Left lung (tissue), 10 donors: ENCODE measurements around the gene CACNA1C. TPM values are rescaled to one million over a fixed set of nuclear protein-coding genes. Genes with fewer than 3 reads are reported as not detected.

Experiments
- ATAC-seq: fragments of 200-7000 bp; cut with Tn5 transposase; one replicate; pipeline ENCODE4 v1.9.1; 2020; ENCODE audit warnings: moderate library complexity
- DNase-seq, 4 donors: peaks; one replicate each; pipeline ENCODE4 v3.0.0-alpha.2; 2013 to 2020
- H3K27ac ChIP-seq, 2 donors: fragments of 200-600 bp; sonication (generic) in 1 of 2; one replicate each; pipeline versions ENCODE4 v1.5.0 to v1.8.0; 2020 to 2021
- H3K27me3 ChIP-seq, 2 donors: fragments of 200-600 bp; sonication (generic) in 1 of 2; one replicate each; pipeline versions ENCODE4 v1.5.0 to v1.8.0; 2020 to 2021
- H3K36me3 ChIP-seq, 2 donors: fragments of 200-600 bp; sonication (generic) in 1 of 2; one replicate each; pipeline versions ENCODE4 v1.5.0 to v1.8.0; 2020 to 2021
- H3K4me1 ChIP-seq, 2 donors: fragments of 200-600 bp; one replicate each; pipeline ENCODE4 v1.8.0; 2021
- H3K4me3 ChIP-seq, 2 donors: fragments of 200-600 bp; sonication (generic) in 1 of 2; one replicate each; pipeline versions ENCODE4 v1.5.0 to v1.8.0; 2020 to 2021; ENCODE audit warnings: mild to moderate bottlenecking in 1 of 2
- H3K9me3 ChIP-seq, 2 donors: fragments of 200-600 bp; sonication (generic) in 1 of 2; one replicate each; pipeline versions ENCODE4 v1.5.0 to v1.8.0; 2020 to 2021
- intact Hi-C, 2 donors: fragments of 100-400 bp; cut with DNase I; formaldehyde crosslinking; loops; one replicate each; pipeline versions ENCODE4 v1.11.2 to v1.14.2; 2022
- polyA plus RNA-seq, 6 donors: library from polyadenylated mRNA; unstranded; fragments of 120-200 nt; gene quantifications; one replicate each; pipeline ENCODE4 v1.2.1, GENCODE V29; 2013; ENCODE audit not compliant: insufficient read length in 6 of 6
- total RNA-seq, 2 donors: library from RNA; stranded (reverse); fragmentation: NEBNext Ultra II Directional; extraction: Animal tissue kit (Norgen Biotek cat#: 25700); gene quantifications; one replicate each; pipeline ENCODE4 v1.2.1, GENCODE V29; 2021
- TF ChIP-seq, protein P1 (sequence below), 2 donors: fragments of 200-600 bp; sonication (generic) in 1 of 2; IDR thresholded peaks; one replicate each; pipeline versions ENCODE4 v1.5.0 to v1.8.0; 2021; ENCODE audit warnings: antibody characterized with exemption in 2 of 2
- donor health status: DM: no; HTN: yes; CAD: no.
- donor health status: DM: no; HTN: no; CAD: no.

Gene CACNA1C
- total and polyA plus RNA-seq, 8 donors = 11.9 to 21.9 (median 14.2) TPM

DNA sequence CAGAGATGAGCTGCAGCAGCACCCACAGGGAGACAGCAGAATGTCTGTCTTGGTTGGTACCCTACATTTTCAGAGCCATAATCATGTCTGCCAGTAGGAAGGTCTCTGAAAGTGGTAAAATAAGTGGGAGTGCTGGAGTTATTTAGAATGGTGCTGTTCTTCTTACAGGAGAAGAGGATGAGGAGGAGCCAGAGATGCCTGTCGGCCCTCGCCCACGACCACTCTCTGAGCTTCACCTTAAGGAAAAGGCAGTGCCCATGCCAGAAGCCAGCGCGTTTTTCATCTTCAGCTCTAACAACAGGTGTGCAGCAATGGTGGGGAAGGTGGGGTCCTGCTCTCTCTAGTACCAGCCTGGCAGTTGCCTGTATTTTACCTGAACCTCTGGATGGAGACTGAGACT, 540.3 kb downstream of the CACNA1C start:
- Histone ChIP-seq H3K27ac (no peak overlapping the region), H3K4me1 (no peaks in the 10 kb centered on the region), H3K36me3 (peaks cover 0 to 11% of the 10 kb centered on the region in 2 donors), H3K27me3 (no peaks in the 10 kb centered on the region), H3K9me3 (peaks cover 0 to 17% of the 10 kb centered on the region in 2 donors), H3K4me3 (no peak overlapping the region)
- ATAC-seq = no peak
- TF ChIP-seq, protein P1, sequence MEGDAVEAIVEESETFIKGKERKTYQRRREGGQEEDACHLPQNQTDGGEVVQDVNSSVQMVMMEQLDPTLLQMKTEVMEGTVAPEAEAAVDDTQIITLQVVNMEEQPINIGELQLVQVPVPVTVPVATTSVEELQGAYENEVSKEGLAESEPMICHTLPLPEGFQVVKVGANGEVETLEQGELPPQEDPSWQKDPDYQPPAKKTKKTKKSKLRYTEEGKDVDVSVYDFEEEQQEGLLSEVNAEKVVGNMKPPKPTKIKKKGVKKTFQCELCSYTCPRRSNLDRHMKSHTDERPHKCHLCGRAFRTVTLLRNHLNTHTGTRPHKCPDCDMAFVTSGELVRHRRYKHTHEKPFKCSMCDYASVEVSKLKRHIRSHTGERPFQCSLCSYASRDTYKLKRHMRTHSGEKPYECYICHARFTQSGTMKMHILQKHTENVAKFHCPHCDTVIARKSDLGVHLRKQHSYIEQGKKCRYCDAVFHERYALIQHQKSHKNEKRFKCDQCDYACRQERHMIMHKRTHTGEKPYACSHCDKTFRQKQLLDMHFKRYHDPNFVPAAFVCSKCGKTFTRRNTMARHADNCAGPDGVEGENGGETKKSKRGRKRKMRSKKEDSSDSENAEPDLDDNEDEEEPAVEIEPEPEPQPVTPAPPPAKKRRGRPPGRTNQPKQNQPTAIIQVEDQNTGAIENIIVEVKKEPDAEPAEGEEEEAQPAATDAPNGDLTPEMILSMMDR (IDR thresholded peaks at IDR 0.05) = no peak
- intact Hi-C loops = no loop called here
- DNase-seq = no peak

DNA sequence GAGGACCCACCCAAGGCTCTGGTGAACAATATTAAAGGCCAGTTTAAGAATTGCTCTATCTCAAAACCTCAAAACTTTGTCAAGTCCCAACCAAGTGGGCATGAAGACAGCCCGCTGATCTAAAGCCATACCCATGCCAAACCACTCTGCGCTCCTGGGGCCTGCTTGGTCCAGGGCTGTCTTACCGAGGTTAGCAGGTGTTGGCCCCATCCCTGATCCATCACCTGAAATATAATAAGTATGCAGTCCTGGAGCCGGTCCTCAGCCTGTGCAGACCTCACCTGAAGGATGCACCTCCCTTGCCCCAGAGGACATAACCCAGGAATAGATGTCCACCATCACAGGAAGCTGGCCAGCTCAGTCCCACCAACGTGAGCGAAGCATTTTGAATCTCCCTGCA, 543.7 kb downstream of the CACNA1C start:
- H3K4me1 ChIP-seq = no peaks in the 10 kb centered on the region
- DNase-seq = no peak
- peaks cover 0 to 11% of the 10 kb centered on the region in 2 donors for H3K36me3 ChIP-seq
- peaks cover 0 to 17% of the 10 kb centered on the region in 2 donors for H3K9me3 ChIP-seq
- H3K4me3 ChIP-seq = no peak overlapping the region
- no peaks in the 10 kb centered on the region for H3K27me3 ChIP-seq
- intact Hi-C loops = no loop called here
- H3K27ac ChIP-seq = no peak overlapping the region
- ATAC-seq = no peak
- TF ChIP-seq, protein P1 (IDR thresholded peaks at IDR 0.05) = no peak

DNA sequence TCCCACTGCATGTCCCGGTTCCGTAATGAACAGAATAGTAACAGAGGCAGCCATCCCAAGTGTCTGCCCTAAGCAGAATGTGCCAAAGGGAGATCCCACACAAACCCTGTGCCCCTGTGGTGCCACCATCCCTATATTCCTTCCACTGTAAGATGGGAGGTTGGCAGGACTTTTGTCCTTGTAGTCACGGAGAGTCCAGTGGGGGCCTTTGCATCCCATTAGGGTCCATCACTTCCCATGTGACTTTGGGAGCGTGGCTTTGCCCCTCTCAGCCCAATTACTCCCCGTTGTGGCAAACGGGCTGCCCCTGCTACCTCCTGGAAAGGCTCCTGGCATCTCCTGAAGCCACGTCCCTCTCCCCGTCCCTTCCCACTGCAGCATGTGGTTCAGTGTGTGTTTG, 552.5 kb downstream of the CACNA1C start:
- H3K9me3 ChIP-seq = no peaks in the 10 kb centered on the region
- H3K27me3 ChIP-seq = peaks cover 0 to 18% of the 10 kb centered on the region in 2 donors
- DNase-seq (peak in 1 of 4 donors; percentile 19), ATAC-seq (no peak)
- intact Hi-C loops = no loop called here
- H3K36me3 ChIP-seq = no peaks in the 10 kb centered on the region
- TF ChIP-seq, protein P1 (IDR thresholded peaks at IDR 0.05) = no peak
- no peaks in the 10 kb centered on the region for H3K4me1 ChIP-seq
- H3K4me3 ChIP-seq = no peak overlapping the region
- no peak overlapping the region for H3K27ac ChIP-seq

DNA sequence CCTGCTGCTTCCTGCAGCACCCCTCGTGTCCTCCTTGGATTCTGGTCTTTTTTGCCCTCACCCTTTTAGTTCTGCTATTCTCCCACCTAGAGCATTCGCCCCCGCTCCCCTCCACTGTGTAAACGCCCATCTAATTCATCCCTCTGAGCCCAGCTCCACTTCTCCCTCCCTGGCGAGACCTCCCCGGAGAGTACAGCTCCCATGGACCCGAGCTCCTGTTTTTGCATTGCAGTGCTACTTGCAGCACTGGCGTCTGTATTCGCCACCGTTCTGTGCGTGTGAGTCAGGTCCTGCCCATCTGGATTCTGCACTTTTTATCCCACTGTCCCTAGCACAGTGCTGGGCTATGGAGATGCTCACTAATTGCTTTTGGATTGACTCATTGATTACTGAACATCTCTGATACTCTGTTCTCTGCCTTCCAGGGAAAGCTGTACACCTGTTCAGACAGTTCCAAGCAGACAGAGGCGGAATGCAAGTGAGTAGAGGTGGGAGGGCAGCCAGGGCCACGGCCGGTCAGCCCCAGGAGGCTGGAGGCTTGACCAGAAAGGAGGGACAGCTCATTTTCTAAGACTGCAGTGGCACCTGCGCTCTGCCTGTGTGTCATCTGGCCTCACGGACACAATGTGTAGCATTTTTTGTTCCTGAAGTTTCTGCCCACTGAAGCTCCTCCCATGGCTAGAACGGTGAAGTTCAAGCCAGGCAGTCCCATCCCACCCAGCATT, 553.6 kb downstream of the CACNA1C start:
- TF ChIP-seq, protein P1 (IDR thresholded peaks at IDR 0.05) = no peak
- peak in 1 of 4 donors; percentile 53 for DNase-seq
- intact Hi-C loops = no loop called here
- peaks cover 0 to 18% of the 10 kb centered on the region in 2 donors for H3K27me3 ChIP-seq
- no peak overlapping the region for H3K27ac ChIP-seq
- H3K4me3 ChIP-seq = no peak overlapping the region
- no peaks in the 10 kb centered on the region for H3K36me3 ChIP-seq
- H3K4me1 ChIP-seq = no peaks in the 10 kb centered on the region
- ATAC-seq = no peak
- no peaks in the 10 kb centered on the region for H3K9me3 ChIP-seq

DNA sequence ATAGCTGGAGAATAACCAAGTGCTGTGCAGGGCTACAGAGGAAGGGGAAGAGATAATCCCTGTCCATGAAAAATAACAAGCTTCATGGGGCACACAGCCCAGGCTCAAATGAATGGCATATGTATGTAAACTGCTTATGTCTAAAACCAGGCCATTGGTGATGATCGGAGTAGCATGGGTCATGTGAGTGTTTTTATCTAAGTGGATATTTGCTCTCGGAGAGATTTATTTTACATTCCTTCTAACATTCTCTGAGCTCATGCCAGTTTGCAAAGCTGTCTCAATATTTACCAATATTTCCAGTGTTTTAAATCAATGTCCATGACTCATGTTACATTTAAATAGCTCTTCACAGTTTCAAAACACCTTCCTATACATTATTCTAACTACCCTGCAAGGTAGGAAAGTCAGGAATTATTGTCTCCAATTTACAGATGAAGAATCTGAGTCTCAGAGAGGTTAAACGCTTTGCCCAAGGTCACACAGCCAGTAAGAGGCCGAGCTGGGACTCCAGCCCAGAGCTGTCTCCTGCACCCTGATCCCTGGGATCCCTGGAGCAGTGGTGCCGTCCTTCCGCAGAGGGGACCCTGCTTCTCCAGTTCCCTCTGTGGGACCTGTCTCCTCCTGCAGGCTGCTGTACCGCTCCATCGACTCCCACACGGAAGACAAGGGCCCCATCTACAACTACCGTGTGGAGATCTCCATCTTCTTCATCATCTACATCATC, 555.3 kb downstream of the CACNA1C start:
- ATAC-seq = no peak

More for the DNA sequence above, 555.3 kb downstream of the CACNA1C start:
- H3K4me1 ChIP-seq = peaks cover 0 to under 1% of the 10 kb centered on the region in 2 donors
- intact Hi-C loops = no loop called here
- H3K27ac ChIP-seq = no peak overlapping the region
- no peak overlapping the region for H3K4me3 ChIP-seq
- no peaks in the 10 kb centered on the region for H3K9me3 ChIP-seq
- peak in 1 of 4 donors; percentile 59 for DNase-seq
- TF ChIP-seq, protein P1 (IDR thresholded peaks at IDR 0.05) = no peak
- H3K36me3 ChIP-seq = no peaks in the 10 kb centered on the region
- peaks cover 0 to 18% of the 10 kb centered on the region in 2 donors for H3K27me3 ChIP-seq
